ENCODE measurements around the gene LSR.

The LSR gene

DNA sequence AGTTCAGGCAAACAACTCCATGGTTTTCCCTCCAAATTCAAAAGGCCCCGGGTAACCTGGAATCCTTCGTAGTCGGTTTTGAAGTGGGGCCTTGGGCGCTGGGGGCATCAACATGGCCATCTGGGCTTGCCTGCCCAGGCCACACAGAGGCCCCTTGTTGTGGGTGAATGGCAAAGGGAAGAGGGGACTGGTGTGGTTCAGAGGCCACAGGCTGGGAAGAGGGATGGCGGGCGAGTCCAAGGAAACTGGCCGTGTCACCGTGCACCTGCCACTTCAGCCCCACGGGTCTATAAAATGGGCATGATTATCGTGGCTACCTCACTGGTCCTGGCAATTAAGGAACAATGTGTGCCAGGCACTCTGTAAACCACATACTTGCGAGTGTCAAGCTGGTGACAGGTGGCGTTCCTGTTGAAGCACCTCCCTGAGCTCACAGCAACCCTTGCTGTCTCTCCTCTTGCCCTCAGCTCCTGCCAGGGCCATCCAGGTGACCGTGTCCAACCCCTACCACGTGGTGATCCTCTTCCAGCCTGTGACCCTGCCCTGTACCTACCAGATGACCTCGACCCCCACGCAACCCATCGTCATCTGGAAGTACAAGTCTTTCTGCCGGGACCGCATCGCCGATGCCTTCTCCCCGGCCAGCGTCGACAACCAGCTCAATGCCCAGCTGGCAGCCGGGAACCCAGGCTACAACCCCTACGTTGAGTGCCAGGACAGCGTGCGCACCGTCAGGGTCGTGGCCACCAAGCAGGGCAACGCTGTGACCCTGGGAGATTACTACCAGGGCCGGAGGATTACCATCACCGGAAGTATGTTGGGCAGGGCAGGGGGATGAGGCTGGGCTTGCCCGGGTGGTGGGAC, 1.3 kb downstream of the LSR start:
- peaks cover 35% of the 10 kb centered on the region for H3K27me3 ChIP-seq
- DNase-seq, result no peak
- TF ChIP-seq, protein P1, sequence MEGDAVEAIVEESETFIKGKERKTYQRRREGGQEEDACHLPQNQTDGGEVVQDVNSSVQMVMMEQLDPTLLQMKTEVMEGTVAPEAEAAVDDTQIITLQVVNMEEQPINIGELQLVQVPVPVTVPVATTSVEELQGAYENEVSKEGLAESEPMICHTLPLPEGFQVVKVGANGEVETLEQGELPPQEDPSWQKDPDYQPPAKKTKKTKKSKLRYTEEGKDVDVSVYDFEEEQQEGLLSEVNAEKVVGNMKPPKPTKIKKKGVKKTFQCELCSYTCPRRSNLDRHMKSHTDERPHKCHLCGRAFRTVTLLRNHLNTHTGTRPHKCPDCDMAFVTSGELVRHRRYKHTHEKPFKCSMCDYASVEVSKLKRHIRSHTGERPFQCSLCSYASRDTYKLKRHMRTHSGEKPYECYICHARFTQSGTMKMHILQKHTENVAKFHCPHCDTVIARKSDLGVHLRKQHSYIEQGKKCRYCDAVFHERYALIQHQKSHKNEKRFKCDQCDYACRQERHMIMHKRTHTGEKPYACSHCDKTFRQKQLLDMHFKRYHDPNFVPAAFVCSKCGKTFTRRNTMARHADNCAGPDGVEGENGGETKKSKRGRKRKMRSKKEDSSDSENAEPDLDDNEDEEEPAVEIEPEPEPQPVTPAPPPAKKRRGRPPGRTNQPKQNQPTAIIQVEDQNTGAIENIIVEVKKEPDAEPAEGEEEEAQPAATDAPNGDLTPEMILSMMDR (IDR thresholded peaks at IDR 0.05; ENCODE audit: low read depth, low read length), result no peak
- H3K36me3 ChIP-seq, result no peaks in the 10 kb centered on the region
- no peaks in the 10 kb centered on the region for H3K9me3 ChIP-seq
- H3K4me1 ChIP-seq, result no peaks in the 10 kb centered on the region
- no peak overlapping the region for H3K4me3 ChIP-seq (ENCODE audit: low read depth, low read length)

DNA sequence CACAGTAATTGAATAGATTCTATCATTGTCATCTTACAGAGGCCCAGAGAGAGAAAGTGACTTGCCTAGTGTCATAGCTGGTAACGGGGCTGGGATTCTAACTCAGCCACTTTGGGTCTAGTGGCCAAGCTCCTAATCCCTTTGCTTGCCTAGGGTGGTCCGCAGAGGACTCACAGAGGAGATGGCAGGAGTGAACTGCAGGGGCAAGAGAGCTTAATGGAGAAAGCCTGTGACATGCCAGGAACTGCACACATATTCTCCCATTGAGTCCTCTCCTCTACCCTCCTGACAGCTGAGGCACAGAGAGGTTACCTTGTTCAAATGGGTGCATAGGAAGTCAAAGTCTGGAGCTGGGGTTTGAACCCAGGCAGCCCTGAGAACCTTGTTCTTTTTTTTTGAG, 2.7 kb downstream of the LSR start:
- H3K27me3 ChIP-seq, result peaks cover 35% of the 10 kb centered on the region
- H3K4me3 ChIP-seq (ENCODE audit: low read depth, low read length), result no peak overlapping the region
- H3K4me1 ChIP-seq, result no peaks in the 10 kb centered on the region
- no peaks in the 10 kb centered on the region for H3K9me3 ChIP-seq
- TF ChIP-seq, protein P1 (IDR thresholded peaks at IDR 0.05; ENCODE audit: low read depth, low read length), result no peak
- H3K36me3 ChIP-seq, result no peaks in the 10 kb centered on the region
- DNase-seq, result no peak

DNA sequence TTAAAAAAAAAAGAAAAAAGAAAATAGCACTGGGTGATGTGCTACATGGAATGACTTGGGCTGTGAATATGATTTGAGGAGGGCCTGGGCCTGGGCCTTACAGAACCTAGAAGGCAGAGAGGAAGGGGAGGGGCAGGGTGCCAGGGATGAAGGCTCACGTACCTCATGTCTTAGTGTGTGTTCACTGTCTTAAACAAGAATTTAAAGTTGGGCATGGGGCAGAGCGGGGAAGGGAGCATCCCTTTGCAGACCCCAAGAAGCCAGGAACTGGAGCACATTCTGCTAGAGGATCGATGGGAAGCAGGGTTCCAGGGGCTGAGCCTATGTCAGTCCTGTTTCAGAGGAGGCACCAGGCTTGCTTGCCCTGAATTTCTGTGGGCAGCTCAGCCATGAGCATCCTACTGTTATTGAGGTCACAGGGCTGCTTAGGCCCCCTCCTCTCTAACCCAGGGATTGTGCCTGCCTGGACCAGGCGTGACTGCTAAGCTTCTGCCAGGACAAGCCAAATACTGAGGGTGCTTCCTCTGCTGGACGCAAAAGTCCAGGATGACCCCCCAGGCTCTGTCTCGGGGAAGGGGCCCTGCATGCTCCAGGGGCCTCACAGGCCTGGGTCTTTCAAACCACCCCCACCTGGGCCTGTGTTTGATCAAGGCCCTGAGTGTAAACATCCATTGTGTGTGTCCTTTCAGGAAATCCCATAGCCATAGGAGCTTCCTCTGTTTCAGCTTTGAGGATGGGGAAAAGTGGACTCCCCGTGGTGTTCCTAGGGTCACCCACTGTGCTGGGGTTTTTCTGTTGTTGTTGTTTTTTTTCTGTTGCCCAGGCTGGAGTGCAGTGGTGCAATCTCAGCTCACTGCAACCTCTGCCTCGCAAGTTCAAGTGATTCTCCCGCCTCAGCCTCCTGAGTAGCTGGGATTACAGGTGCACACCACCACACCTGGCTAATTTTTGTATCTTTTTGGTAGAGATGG, 4.8 kb downstream of the LSR start:
- Histone ChIP-seq H3K27me3 (peaks cover 19% of the 10 kb centered on the region), H3K9me3 (no peaks in the 10 kb centered on the region), H3K4me1 (no peaks in the 10 kb centered on the region), H3K36me3 (no peaks in the 10 kb centered on the region), H3K4me3 (ENCODE audit: low read depth, low read length) (no peak overlapping the region)
- DNase-seq, result no peak
- TF ChIP-seq, protein P1 (IDR thresholded peaks at IDR 0.05; ENCODE audit: low read depth, low read length), result no peak

DNA sequence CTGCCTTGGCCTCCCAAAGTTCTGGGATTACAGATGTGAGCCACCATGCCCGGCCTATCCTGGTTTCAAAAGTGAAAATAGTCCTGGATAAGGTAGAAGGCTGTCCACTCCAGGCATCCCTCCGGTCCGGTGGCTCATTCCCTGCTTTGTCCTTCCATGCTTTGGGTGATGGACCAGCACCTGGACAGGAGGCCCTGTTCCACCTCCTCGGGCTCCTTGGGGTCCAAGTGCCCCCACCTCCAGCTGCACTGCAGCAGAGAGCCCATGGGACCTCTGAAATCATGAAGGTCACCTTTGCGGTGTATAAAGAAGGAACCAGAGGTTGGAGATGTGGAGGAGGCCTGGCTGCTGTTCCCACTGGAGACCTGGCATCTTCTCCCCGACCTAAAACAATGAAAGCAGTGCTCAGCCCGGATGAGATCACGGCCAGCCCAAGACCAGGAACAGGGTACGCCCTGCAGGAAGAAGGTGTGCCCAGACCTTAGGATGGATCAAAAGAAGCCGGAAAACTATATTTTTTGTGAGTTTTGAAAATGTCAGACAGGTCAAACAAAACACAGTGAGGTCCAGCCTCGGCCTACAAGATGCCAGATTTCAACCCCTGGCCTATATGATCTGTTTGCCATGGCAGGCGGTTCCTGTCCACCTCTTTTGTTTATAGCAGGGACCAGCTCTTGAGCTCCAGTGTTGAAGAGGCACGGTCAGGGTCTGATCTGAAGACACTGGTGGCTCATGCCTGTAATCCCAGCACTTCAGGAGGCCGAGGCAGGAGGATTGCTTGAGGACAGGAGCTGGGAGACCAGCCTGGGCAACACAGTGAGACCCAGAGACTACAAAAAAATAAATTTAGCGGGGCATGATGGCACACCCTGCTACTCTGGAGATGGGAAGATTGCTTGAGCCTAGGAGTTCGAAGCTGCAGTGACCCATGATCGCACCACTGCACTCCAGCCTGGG, 5.8 kb downstream of the LSR start:
- TF ChIP-seq, protein P1 (IDR thresholded peaks at IDR 0.05; ENCODE audit: low read depth, low read length), result no peak
- Histone ChIP-seq H3K9me3 (no peaks in the 10 kb centered on the region), H3K27me3 (peaks cover 8% of the 10 kb centered on the region), H3K4me3 (ENCODE audit: low read depth, low read length) (no peak overlapping the region), H3K36me3 (no peaks in the 10 kb centered on the region), H3K4me1 (no peaks in the 10 kb centered on the region)
- DNase-seq, result no peak

DNA sequence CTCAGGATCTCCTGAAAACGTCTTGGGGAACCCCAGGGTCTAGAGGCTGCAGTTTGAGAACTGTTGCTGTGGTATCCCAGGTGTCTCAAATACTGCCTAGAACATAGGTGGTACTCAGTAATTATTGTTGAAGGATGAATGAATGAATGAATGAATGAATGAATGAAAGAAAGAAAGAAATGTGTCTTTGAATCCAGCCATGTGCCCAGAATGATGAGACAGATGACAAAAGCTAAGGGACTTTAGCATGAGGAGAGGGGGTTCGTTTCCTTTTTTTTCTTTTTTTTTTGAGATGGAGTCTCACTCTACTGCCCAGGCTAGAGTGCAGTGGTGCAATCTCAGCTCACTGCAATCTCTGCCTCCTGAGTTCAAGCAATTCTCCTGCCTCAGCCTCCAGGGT, 7.8 kb downstream of the LSR start:
- no peak overlapping the region for H3K4me3 ChIP-seq (ENCODE audit: low read depth, low read length)
- H3K36me3 ChIP-seq, result no peaks in the 10 kb centered on the region
- no peaks in the 10 kb centered on the region for H3K9me3 ChIP-seq
- DNase-seq, result no peak
- no peaks in the 10 kb centered on the region for H3K4me1 ChIP-seq
- TF ChIP-seq, protein P1 (IDR thresholded peaks at IDR 0.05; ENCODE audit: low read depth, low read length), result no peak
- H3K27me3 ChIP-seq, result no peaks in the 10 kb centered on the region

Data from BE2C (cell line).